ENCODE measurements around the gene CPNE1.
"Not testable (repeated sequence)": the region's sequence is repeated elsewhere in the genome, so short reads cannot be mapped to it uniquely, and the experiment has no call there.

The CPNE1 gene

GRCh38 chr20:35664466-35665206 is at the start of gene CPNE1, which contains the start of gene RBM12:
Gene CPNE1, minus strand, starts transcription at chr20:35664900. Its CDS starts 31,977 bp downstream, at chr20:35632923.
Gene RBM12, minus strand, starts transcription at chr20:35664900. Its CDS starts 9,578 bp downstream, at chr20:35655322.
- DNase-seq: peak; percentile 96

GRCh38 chr20:35714127-35714526 is 49.4 kb upstream of the CPNE1 start:
- no peak for DNase-seq

GRCh38 chr20:35713120-35713519 is 48.4 kb upstream of the CPNE1 start:
- DNase-seq: not testable (repeated sequence)

- no peak for DNase-seq
These were observed 47.0 kb upstream of the CPNE1 start for GRCh38 chr20:35711588-35712209.

GRCh38 chr20:35710884-35711587 is 46.3 kb upstream of the CPNE1 start:
- no peak for DNase-seq

GRCh38 chr20:35710039-35710438 is 45.3 kb upstream of the CPNE1 start:
- DNase-seq: no peak

GRCh38 chr20:35709259-35709658 is 44.6 kb upstream of the CPNE1 start:
- DNase-seq: no peak

- DNase-seq: no peak
These were observed 43.8 kb upstream of the CPNE1 start for GRCh38 chr20:35708502-35708901.

GRCh38 chr20:35706591-35707529 is 42.2 kb upstream of the CPNE1 start:
- DNase-seq: not testable (repeated sequence)

- DNase-seq: not testable (repeated sequence)
These were observed 41.2 kb upstream of the CPNE1 start for GRCh38 chr20:35705894-35706293.

GRCh38 chr20:35704514-35705261 is 40.0 kb upstream of the CPNE1 start:
- DNase-seq: no peak

- DNase-seq: no peak
These were observed 38.4 kb upstream of the CPNE1 start for GRCh38 chr20:35702824-35703695.

- no peak for DNase-seq
These were observed 37.5 kb upstream of the CPNE1 start for GRCh38 chr20:35702051-35702823.

- no peak for DNase-seq
These were observed 36.0 kb upstream of the CPNE1 start for GRCh38 chr20:35700625-35701148.

- DNase-seq: no peak
These were observed 35.4 kb upstream of the CPNE1 start for GRCh38 chr20:35699957-35700624.

- DNase-seq: peak; percentile 91
These were observed 34.6 kb upstream of the CPNE1 start, which contains the start of the genes NFS1 and ROMO1 for GRCh38 chr20:35699127-35699956. Gene NFS1, minus strand, starts transcription at chr20:35699352. Its CDS starts 64 bp downstream, at chr20:35699288. Gene ROMO1, plus strand, starts transcription at chr20:35699405. Its CDS starts 228 bp downstream, at chr20:35699633.

GRCh38 chr20:35698298-35699126 is 33.8 kb upstream of the CPNE1 start:
- peak; percentile 6 for DNase-seq
